Right hindlimb (tissue), 1 donor: ENCODE data around the gene OR4C15.

Source experiments
- DNase-seq: peaks from one replicate; pipeline ENCODE4 v3.0.0-alpha.2; 2018

OR4C15 gene

GRCh38 chr11:55554169-55554568, at the start of gene OR4C15:
OR4C15 (plus strand) TSS chr11:55554469; CDS start chr11:55554469, 0 bp downstream.
- DNase-seq: no peak

- DNase-seq: no peak
These were observed 17.6 kb downstream of the OR4C15 start, which contains the start of gene OR4C16 for GRCh38 chr11:55571828-55572227. OR4C16 (plus strand) TSS chr11:55572128; CDS start chr11:55572128, 0 bp downstream.

- no peak for DNase-seq
These were observed 18.3 kb downstream of the OR4C15 start for GRCh38 chr11:55572548-55572947.
